Endothelial cell of umbilical vein (primary cell): ENCODE results near the gene COL6A3. TPM values are rescaled to one million over a fixed set of nuclear protein-coding genes. Genes with fewer than 3 reads are reported as not detected.

Experiments
- BruUV-seq: library from RNA; stranded (reverse); fragments of 400-500 nt; replicated peaks from 2 replicates; lab custom pipeline; 2021; lab: Mats Ljungman, UMichigan
- CTCF ChIA-PET: fragments of 300-600, 350-600 bp; sonication (Branson Sonifier 250); formaldehyde crosslinking; loops from one replicate; lab custom pipeline; 2021; ENCODE audit warnings: antibody characterized with exemption, inconsistent platforms; lab: Charles Lee
- POLR2A ChIA-PET: fragments of 300-600, 350-600 bp; sonication (Branson Sonifier 250); formaldehyde crosslinking; loops from one replicate; lab custom pipeline; 2021; ENCODE audit warnings: antibody characterized with exemption, inconsistent platforms; lab: Charles Lee
- DNase-seq: peaks from one replicate; pipeline ENCODE4 v3.0.0-alpha.2; 2011; ENCODE audit warnings: low read depth, low spot score
- FAIRE-seq: peaks from 2 replicates; lab custom pipeline; 2011; peaks lifted over from hg19 to GRCh38; lab: Jason Lieb, UNC
- H2AFZ ChIP-seq: 2 replicates; pipeline ENCODE4 v1.6.0; 2012; ENCODE audit warnings: low read depth, low read length, control low read depth, inconsistent platforms
- H3K27ac ChIP-seq: 2 replicates; pipeline ENCODE4 v1.5.1; 2011; ENCODE audit warnings: low read depth, mild to moderate bottlenecking, control low read depth, low read length, moderate library complexity; ENCODE audit not compliant: insufficient read depth
- H3K27me3 ChIP-seq, 2 experiments: 2 replicates each; pipeline versions ENCODE4 v1.6.0 to v1.6.1; 2011; ENCODE audit warnings: low read length in 2 of 2, mixed read lengths in 1 of 2; ENCODE audit not compliant: control insufficient read depth in 2 of 2, insufficient read depth in 2 of 2
- H3K36me3 ChIP-seq, 2 experiments: 2 replicates in 1 of 2; 3 replicates in 1 of 2; pipeline ENCODE4 v1.5.1; 2011; ENCODE audit warnings: low read length in 2 of 2, mild to moderate bottlenecking in 1 of 2, moderate library complexity in 1 of 2; ENCODE audit not compliant: control insufficient read depth in 2 of 2, insufficient read depth in 2 of 2; ENCODE audit errors: extremely low read depth in 1 of 2
- H3K4me1 ChIP-seq: 3 replicates; pipeline ENCODE4 v1.5.1; 2011; ENCODE audit warnings: mild to moderate bottlenecking, low read length; ENCODE audit not compliant: control insufficient read depth, insufficient read depth; ENCODE audit errors: extremely low read depth
- H3K4me2 ChIP-seq: 2 replicates; pipeline ENCODE4 v1.6.1; 2011; ENCODE audit warnings: low read length, control low read depth, mixed read lengths; ENCODE audit not compliant: insufficient read depth
- H3K4me3 ChIP-seq, 3 experiments: fragments of 200-600 bp in 1 of 3; sonication (generic), shearing (Covaris generic) in 1 of 3; replicated peaks in 1 of 3; 2 replicates each; pipeline ENCODE4 v1.5.1; 2011 to 2016; ENCODE audit warnings: control low read depth in 3 of 3, low read length in 3 of 3, mild to moderate bottlenecking in 2 of 3, inconsistent platforms in 1 of 3, low read depth in 1 of 3, moderate library complexity in 1 of 3; ENCODE audit not compliant: insufficient read depth in 1 of 3
- H3K79me2 ChIP-seq: 2 replicates; pipeline ENCODE4 v1.6.0; 2012; ENCODE audit warnings: low read length, inconsistent platforms; ENCODE audit not compliant: control insufficient read depth, insufficient read depth
- H3K9ac ChIP-seq: replicated peaks from 2 replicates; pipeline ENCODE3; 2011; ENCODE audit warnings: low read length, control low read depth; ENCODE audit not compliant: insufficient read depth; ENCODE audit errors: extremely low read depth
- H3K9me1 ChIP-seq: replicated peaks from 3 replicates; pipeline ENCODE4 v1.6.0; 2011; ENCODE audit warnings: mild to moderate bottlenecking, low read length; ENCODE audit not compliant: control insufficient read depth, insufficient read depth; ENCODE audit errors: extremely low read depth
- H3K9me3 ChIP-seq: replicated peaks from 2 replicates; pipeline ENCODE4 v1.5.1; 2012; ENCODE audit warnings: low read length, inconsistent platforms; ENCODE audit not compliant: control insufficient read depth, insufficient read depth
- H4K20me1 ChIP-seq: replicated peaks from 2 replicates; pipeline ENCODE3; 2011; ENCODE audit warnings: mild to moderate bottlenecking, low read length; ENCODE audit not compliant: control insufficient read depth, insufficient read depth; ENCODE audit errors: extremely low read depth
- CTCF ChIP-seq, 2 donors: IDR thresholded peaks; 1 replicate in 1 of 2; 2 replicates in 1 of 2; pipeline ENCODE4 v1.5.1; 2011; ENCODE audit warnings: low read length in 2 of 2, mild to moderate bottlenecking in 2 of 2, moderate library complexity in 2 of 2, control low read depth in 1 of 2, inconsistent platforms in 1 of 2, low read depth in 1 of 2; ENCODE audit not compliant: insufficient read depth in 1 of 2; ENCODE audit errors: extremely low read depth in 1 of 2
- EZH2 ChIP-seq: IDR thresholded peaks from 2 replicates; pipeline ENCODE4 v1.6.1; 2012; ENCODE audit warnings: borderline replicate concordance, low read depth, mild to moderate bottlenecking, moderate library complexity, low read length, inconsistent platforms; ENCODE audit not compliant: severe bottlenecking
- FOS ChIP-seq: IDR thresholded peaks from 2 replicates; pipeline ENCODE4 v1.6.1; 2011; ENCODE audit warnings: mild to moderate bottlenecking, low read length, moderate library complexity, borderline replicate concordance; ENCODE audit not compliant: insufficient read depth
- GATA2 ChIP-seq: IDR thresholded peaks from 2 replicates; pipeline ENCODE4 v1.7.0; 2011; ENCODE audit warnings: low read depth, mild to moderate bottlenecking, moderate library complexity, mixed read lengths, low read length; ENCODE audit not compliant: insufficient read length, insufficient read depth
- JUN ChIP-seq: IDR thresholded peaks from 2 replicates; pipeline ENCODE4 v1.6.1; 2011; ENCODE audit warnings: borderline replicate concordance, low read depth; ENCODE audit not compliant: insufficient read length, insufficient read depth
- MAX ChIP-seq: IDR thresholded peaks from 2 replicates; pipeline ENCODE4 v1.6.1; 2011; ENCODE audit not compliant: insufficient read depth, insufficient read length
- POLR2A ChIP-seq: IDR thresholded peaks from 2 replicates; pipeline ENCODE4 v1.6.1; 2012; ENCODE audit warnings: low read depth, mild to moderate bottlenecking, control low read depth, low read length
- POLR2AphosphoS5 ChIP-seq: IDR thresholded peaks from 2 replicates; pipeline ENCODE4 v1.6.1; 2012; ENCODE audit warnings: low read depth, mild to moderate bottlenecking, control low read depth, low read length, moderate library complexity; ENCODE audit not compliant: insufficient read depth
- dilution Hi-C: fragments of 300-500 bp; cut with MboI; formaldehyde crosslinking; loops from one replicate; pipeline ENCODE4 v1.15.0; 2019; ENCODE audit warnings: low sequenced_read_pairs; ENCODE audit not compliant: extremely low pct_ligation_motif_present
- intact Hi-C: fragments of 100-400 bp; cut with micrococcal nuclease; formaldehyde crosslinking; loops from one replicate; pipeline ENCODE4 v1.10.0; 2022
- polyA plus RNA-seq, 4 experiments: library from polyadenylated mRNA; depleted of rRNA in 3 of 4; stranded (reverse) in 3 of 4; unstranded in 1 of 4; fragments of >200 nt; gene quantifications; 2 replicates each; pipeline versions ENCODE4 v1.2.1 to v1.2.3, GENCODE V29; 2011 to 2012; ENCODE audit warnings: missing spikeins in 1 of 4
- total RNA-seq: library from RNA; stranded (reverse); gene quantifications from 2 replicates; pipeline ENCODE4 v1.2.3, GENCODE V29; 2021

The COL6A3 gene
- total and polyA plus RNA-seq, 2 donors (not counting 3 experiments of a cell fraction or from before 2014, with no cell fraction given): 0.03 TPM; not detected in 1

GRCh38 chr2:237459741-237460174, 45.8 kb upstream of the COL6A3 start:
- CTCF ChIA-PET: interaction anchor here (0.8 to 1.5 kb wide), 5 partner anchors 10 to 367 kb away, joined by 3 to 5 read pairs (median 4); no protein-coding TSS in a partner anchor
- FAIRE-seq: peak; percentile 80

More at GRCh38 chr2:237459741-237460174, 45.8 kb upstream of the COL6A3 start:
- Histone ChIP-seq H4K20me1 (no peaks in the 10 kb centered on the region), H3K9ac (no peak overlapping the region), H3K4me1 (peaks cover 11% of the 10 kb centered on the region), H2AFZ (no peak overlapping the region), H3K79me2 (no peaks in the 10 kb centered on the region), H3K9me1 (no peaks in the 10 kb centered on the region), H3K27me3 (peaks cover 32 to 34% of the 10 kb centered on the region in 2 experiments), H3K27ac (no peak overlapping the region), H3K4me3 (no peak overlapping the region), H3K9me3 (no peaks in the 10 kb centered on the region), H3K36me3 (no peaks in the 10 kb centered on the region), H3K4me2 (peak overlapping the region; percentile 6)
- POLR2A ChIA-PET: no interaction called here
- intact Hi-C loops (no loop called here), dilution Hi-C loops (no loop called here)
- DNase-seq: peak; percentile 51
- BruUV-seq: no TSS peak
- no peak for TF ChIP-seq EZH2
- no peak for TF ChIP-seq MAX
- peak; percentile 76 for TF ChIP-seq FOS
- peak; percentile 85 for TF ChIP-seq POLR2AphosphoS5
- no peak for TF ChIP-seq CTCF (IDR thresholded peaks at IDR 0.05; ENCODE audit: extremely low read depth in 1 of 2, insufficient read depth in 1 of 2, low read depth in 1 of 2, low read length in 2 of 2)
- TF ChIP-seq GATA2: peak; percentile 61
- peak; percentile 51 for TF ChIP-seq JUN
- TF ChIP-seq POLR2A: no peak
